A549 (cell line): Measurements from ENCODE around the gene SYNE2. TPM values are rescaled to one million over a fixed set of nuclear protein-coding genes. Genes with fewer than 3 reads are reported as not detected.

Experiments
- ATAC-seq, 2 experiments: fragments of 200-7000 bp in 1 of 2; fragments of >200 bp in 1 of 2; cut with Nextera tagmentation in 1 of 2; cut with Tn5 transposase in 1 of 2; 3 replicates each; pipeline versions ENCODE4 v1.8.0 to v1.9.1; 2018 to 2020; ENCODE audit warnings: mild to moderate bottlenecking in 1 of 2, moderate library complexity in 1 of 2
- CTCF ChIA-PET: fragments of 300-600 bp; sonication (Branson Sonifier 250); formaldehyde crosslinking; extraction: SDS; loops from one replicate; lab custom pipeline; 2021; ENCODE audit warnings: antibody characterized with exemption, inconsistent platforms; lab: Yijun Ruan, JAX
- POLR2A ChIA-PET: fragments of 350-600 bp; formaldehyde crosslinking; extraction: SDS; loops from one replicate; lab custom pipeline; 2021; ENCODE audit warnings: antibody characterized with exemption, inconsistent platforms; lab: Yijun Ruan, JAX
- DNase-seq, 2 experiments: peaks; one replicate each; pipeline versions ENCODE4 v3.0.0 to v3.0.0-alpha.2; 2011 to 2016; ENCODE audit warnings: low read depth in 1 of 2, low spot score in 1 of 2
- FAIRE-seq: peaks from 2 replicates; lab custom pipeline; 2011; peaks lifted over from hg19 to GRCh38; lab: Jason Lieb, UNC
- H3K27ac ChIP-seq, 2 experiments: fragments of >200 bp; sonication (Bioruptor Twin); formaldehyde crosslinking; 3 replicates each; pipeline ENCODE4 v1.5.1; 2016 to 2017
- H3K4me1 ChIP-seq: fragments of >200 bp; sonication (Bioruptor Twin); formaldehyde crosslinking; 3 replicates; pipeline ENCODE4 v1.6.1; 2016
- H3K4me2 ChIP-seq: fragments of >200 bp; sonication (Bioruptor Twin); formaldehyde crosslinking; 3 replicates; pipeline ENCODE4 v1.6.1; 2016
- H3K4me3 ChIP-seq: fragments of >200 bp; sonication (Bioruptor Twin); formaldehyde crosslinking; 3 replicates; pipeline ENCODE4 v1.5.1; 2016
- H3K9me3 ChIP-seq: fragments of >200 bp; sonication (Bioruptor Twin); formaldehyde crosslinking; 3 replicates; pipeline ENCODE4 v1.6.1; 2016
- BCL3 ChIP-seq: fragments of >200 bp; sonication (Bioruptor Twin); formaldehyde crosslinking; IDR thresholded peaks from 3 replicates; pipeline ENCODE4 v1.6.1; 2016
- CBX8 ChIP-seq: fragments of 200-600 bp; sonication (generic); IDR thresholded peaks from 2 replicates; pipeline ENCODE4 v1.6.1; 2016
- CTCF ChIP-seq: fragments of >200 bp; sonication (Bioruptor Twin); formaldehyde crosslinking; IDR thresholded peaks from 3 replicates; pipeline ENCODE4 v1.5.1; 2016
- EHMT2 ChIP-seq: fragments of 200-600 bp; sonication (generic); IDR thresholded peaks from 2 replicates; pipeline ENCODE4 v1.6.1; 2016; ENCODE audit warnings: antibody characterized with exemption, low read depth, mild to moderate bottlenecking, moderate library complexity
- ESRRA ChIP-seq: fragments of 150-350 bp; IDR thresholded peaks from 2 replicates; pipeline ENCODE4 v1.6.1; 2014; ENCODE audit warnings: mild to moderate bottlenecking, low read length, borderline replicate concordance
- FOXS1 ChIP-seq: fragments of 250-450 bp; sonication (Bioruptor Pico); IDR thresholded peaks from 2 replicates; pipeline ENCODE4 v1.5.0; 2020; ENCODE audit warnings: mild to moderate bottlenecking, moderate library complexity
- HOXA7 ChIP-seq: fragments of 250-450 bp; sonication (Bioruptor Pico); IDR thresholded peaks from 2 replicates; pipeline ENCODE4 v1.5.0; 2020; ENCODE audit warnings: mild to moderate bottlenecking, moderate library complexity
- HOXB5 ChIP-seq: fragments of 250-450 bp; sonication (Bioruptor Pico); IDR thresholded peaks from 2 replicates; pipeline ENCODE4 v1.5.0; 2020; ENCODE audit warnings: mild to moderate bottlenecking, moderate library complexity
- JUNB ChIP-seq: fragments of >200 bp; sonication (Bioruptor Twin); formaldehyde crosslinking; IDR thresholded peaks from 2 replicates; pipeline ENCODE4 v1.6.1; 2016
- MAFK ChIP-seq: fragments of 450-650 bp; IDR thresholded peaks from 2 replicates; pipeline ENCODE4 v1.6.1; 2014; ENCODE audit not compliant: partially characterized antibody
- MAX ChIP-seq: IDR thresholded peaks from 2 replicates; pipeline ENCODE4 v1.6.1; 2012
- NPAS2 ChIP-seq: fragments of 250-450 bp; sonication (Bioruptor Pico); IDR thresholded peaks from 2 replicates; pipeline ENCODE4 v1.8.0; 2022; ENCODE audit warnings: mild to moderate bottlenecking, moderate library complexity, borderline replicate concordance
- NR3C1 ChIP-seq: fragments of >200 bp; sonication (Bioruptor Twin); formaldehyde crosslinking; IDR thresholded peaks from 3 replicates; pipeline ENCODE4 v1.6.1; 2017
- PBX3 ChIP-seq: IDR thresholded peaks from 2 replicates; pipeline ENCODE4 v1.6.1; 2012
- POLR2A ChIP-seq: IDR thresholded peaks from 2 replicates; pipeline ENCODE4 v1.6.1; 2012; ENCODE audit warnings: mild to moderate bottlenecking, low read length
- RAD21 ChIP-seq, 2 experiments: fragments of >200 bp in 1 of 2; sonication (Bioruptor Twin) in 1 of 2; formaldehyde crosslinking in 1 of 2; IDR thresholded peaks in 1 of 2; conservative IDR thresholded peaks in 1 of 2; 2 replicates in 1 of 2; 3 replicates in 1 of 2; pipeline ENCODE4 v1.6.1; 2012 to 2018; ENCODE audit warnings: inconsistent platforms in 1 of 2
- RARB ChIP-seq: fragments of 250-450 bp; sonication (Bioruptor Pico); IDR thresholded peaks from 2 replicates; pipeline ENCODE4 v1.8.0; 2021; ENCODE audit warnings: mild to moderate bottlenecking, moderate library complexity
- RCOR1 ChIP-seq: fragments of 150-350 bp; IDR thresholded peaks from 2 replicates; pipeline ENCODE4 v1.6.1; 2014; ENCODE audit warnings: antibody characterized with exemption, low read length, low read depth
- REST ChIP-seq: fragments of 200-600 bp; sonication (generic); IDR thresholded peaks from 2 replicates; pipeline ENCODE4 v1.6.1; 2016; ENCODE audit warnings: antibody characterized with exemption, mild to moderate bottlenecking, moderate library complexity
- SMC3 ChIP-seq: fragments of >200 bp; sonication (Bioruptor Twin); formaldehyde crosslinking; IDR thresholded peaks from 3 replicates; pipeline ENCODE4 v1.6.1; 2018; ENCODE audit warnings: inconsistent platforms
- TFCP2L1 ChIP-seq: fragments of 250-450 bp; sonication (Bioruptor Pico); IDR thresholded peaks from 2 replicates; pipeline ENCODE4 v1.5.0; 2021; ENCODE audit warnings: mild to moderate bottlenecking
- ZC3H11A ChIP-seq: fragments of 450-650 bp; IDR thresholded peaks from 2 replicates; pipeline ENCODE4 v1.6.1; 2014; ENCODE audit warnings: antibody characterized with exemption, mild to moderate bottlenecking
- ZFP36 ChIP-seq: fragments of 450-650 bp; IDR thresholded peaks from 2 replicates; pipeline ENCODE4 v1.6.1; 2014; ENCODE audit warnings: borderline replicate concordance; ENCODE audit not compliant: partially characterized antibody
- ZNF302 ChIP-seq: fragments of 250-450 bp; sonication (Bioruptor Pico); IDR thresholded peaks from 2 replicates; pipeline ENCODE4 v1.9.0; 2021; ENCODE audit warnings: inconsistent platforms, mild to moderate bottlenecking, moderate library complexity
- WGBS: methylation state at CpG from one replicate; pipeline ENCODE4 v1.1.6; 2017; ENCODE audit errors: missing lambda C conversion rate; 5-methylcytosine and 5-hydroxymethylcytosine counted together
- polyA plus RNA-seq, 4 experiments: library from polyadenylated mRNA; depleted of rRNA in 3 of 4; stranded (reverse); fragments of >200 nt; fragmentation: RNase III in 1 of 4; extraction: RNeasy Plus Mini Kit Qiagen cat#74134 plus additional on column Dnase treatment in 1 of 4; gene quantifications; 2 replicates in 3 of 4; 3 replicates in 1 of 4; pipeline ENCODE4 v1.2.3, GENCODE V29; 2011 to 2017

Gene SYNE2
- polyA plus RNA-seq, 2 of the 4 experiments (the other 2 are of a cell fraction) = 3.4 to 11.3 TPM

- TF ChIP-seq TFCP2L1 (CRISPR knock-in tag) (no peak), CTCF (no peak), HOXB5 (CRISPR knock-in tag) (no peak), ZNF302 (CRISPR knock-in tag) (no peak), REST (no peak), SMC3 (no peak), RAD21 (conservative IDR thresholded peaks at IDR 0.05 in 1 of 2, IDR thresholded peaks at IDR 0.05 in 1 of 2) (no peak), POLR2A (no peak), RARB (CRISPR knock-in tag) (no peak), RCOR1 (no peak), PBX3 (no peak), JUNB (no peak), ZC3H11A (no peak), MAFK (no peak), BCL3 (no peak), HOXA7 (no peak)
- POLR2A ChIA-PET = no interaction called here
- H3K4me1 ChIP-seq = peaks cover 16% of the 10 kb centered on the region
- CTCF ChIA-PET = interaction anchor here (0.6 to 1.2 kb wide), 2 partner anchors 10 to 96 kb away, joined by 3 to 4 read pairs; no protein-coding TSS in a partner anchor
- no peak overlapping the region for H3K4me2 ChIP-seq
- no peaks in the 10 kb centered on the region for H3K9me3 ChIP-seq
- DNase-seq (no peak), FAIRE-seq (no peak), ATAC-seq (no peak)
- 85% methylated on average over 1 of the region's 1 CpG for WGBS
- H3K4me3 ChIP-seq = no peak overlapping the region
- no peak overlapping the region for H3K27ac ChIP-seq
These were observed 59.5 kb downstream of the SYNE2 start for GRCh38 chr14:63912286-63912685.

GRCh38 chr14:63918411-63918810 lies 65.6 kb downstream of the SYNE2 start:
- Histone ChIP-seq H3K4me2 (no peak overlapping the region), H3K9me3 (no peaks in the 10 kb centered on the region), H3K27ac (no peak overlapping the region), H3K4me1 (peaks cover 21% of the 10 kb centered on the region), H3K4me3 (no peak overlapping the region)
- TF ChIP-seq MAX (no peak), TFCP2L1 (CRISPR knock-in tag) (no peak), ESRRA (no peak), NPAS2 (CRISPR knock-in tag) (no peak), JUNB (no peak), CBX8 (no peak), HOXA7 (no peak), NR3C1 (no peak), ZFP36 (no peak), FOXS1 (CRISPR knock-in tag) (no peak), EHMT2 (no peak)
- WGBS = 91% methylated on average over 11 of the region's 11 CpGs
- ChIA-PET CTCF (interaction anchor here (0.8 kb wide), 1 partner anchor 8 kb away, joined by 3 read pairs; no protein-coding TSS in a partner anchor), POLR2A (no interaction called here)
- FAIRE-seq (no peak), ATAC-seq (no peak), DNase-seq (no peak)
